ENCODE measurements around the gene UVSSA. TPM values are rescaled to one million over a fixed set of nuclear protein-coding genes. Genes with fewer than 3 reads are reported as not detected.
A peak's percentile ranks its signal among the peaks of the same experiment; 100 is the strongest.

UVSSA gene
- total RNA-seq, 1 donor from 2014 or later = 32.4 TPM

DNA sequence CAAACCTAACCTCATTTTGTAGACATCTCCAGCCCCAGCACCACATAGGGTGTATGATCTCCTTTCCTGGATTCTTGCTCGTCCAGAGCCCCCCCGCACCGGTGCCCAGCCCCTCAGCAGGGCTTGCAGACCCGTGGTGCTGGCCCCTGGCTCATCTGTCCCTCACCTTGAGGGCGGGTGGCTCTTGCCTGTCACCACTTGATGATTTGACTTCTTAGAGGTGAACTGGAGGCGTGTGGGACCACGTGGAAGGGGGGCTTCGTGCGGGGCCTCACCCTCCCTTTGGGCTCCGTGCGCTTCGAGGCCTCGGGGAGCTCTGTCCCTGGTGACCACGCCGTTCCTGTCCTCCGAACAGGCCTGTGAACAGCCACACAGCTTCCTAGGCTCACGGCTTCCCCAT lies 15.5 kb downstream of the UVSSA start:
- Mint-ChIP-seq H3K27ac (no peak overlapping the region), H3K9me3 (no peaks in the 10 kb centered on the region), H3K27me3 (no peaks in the 10 kb centered on the region), H3K36me3 (no peaks in the 10 kb centered on the region), H3K4me3 (no peak overlapping the region), H3K4me1 (ENCODE audit: unreplicated experiment) (no peaks in the 10 kb centered on the region)
- no peak for DNase-seq (ENCODE audit: extremely low spot score, unreplicated experiment)
- TF ChIP-seq, protein P1, sequence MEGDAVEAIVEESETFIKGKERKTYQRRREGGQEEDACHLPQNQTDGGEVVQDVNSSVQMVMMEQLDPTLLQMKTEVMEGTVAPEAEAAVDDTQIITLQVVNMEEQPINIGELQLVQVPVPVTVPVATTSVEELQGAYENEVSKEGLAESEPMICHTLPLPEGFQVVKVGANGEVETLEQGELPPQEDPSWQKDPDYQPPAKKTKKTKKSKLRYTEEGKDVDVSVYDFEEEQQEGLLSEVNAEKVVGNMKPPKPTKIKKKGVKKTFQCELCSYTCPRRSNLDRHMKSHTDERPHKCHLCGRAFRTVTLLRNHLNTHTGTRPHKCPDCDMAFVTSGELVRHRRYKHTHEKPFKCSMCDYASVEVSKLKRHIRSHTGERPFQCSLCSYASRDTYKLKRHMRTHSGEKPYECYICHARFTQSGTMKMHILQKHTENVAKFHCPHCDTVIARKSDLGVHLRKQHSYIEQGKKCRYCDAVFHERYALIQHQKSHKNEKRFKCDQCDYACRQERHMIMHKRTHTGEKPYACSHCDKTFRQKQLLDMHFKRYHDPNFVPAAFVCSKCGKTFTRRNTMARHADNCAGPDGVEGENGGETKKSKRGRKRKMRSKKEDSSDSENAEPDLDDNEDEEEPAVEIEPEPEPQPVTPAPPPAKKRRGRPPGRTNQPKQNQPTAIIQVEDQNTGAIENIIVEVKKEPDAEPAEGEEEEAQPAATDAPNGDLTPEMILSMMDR (conservative IDR thresholded peaks at IDR 0.05) = no peak

DNA sequence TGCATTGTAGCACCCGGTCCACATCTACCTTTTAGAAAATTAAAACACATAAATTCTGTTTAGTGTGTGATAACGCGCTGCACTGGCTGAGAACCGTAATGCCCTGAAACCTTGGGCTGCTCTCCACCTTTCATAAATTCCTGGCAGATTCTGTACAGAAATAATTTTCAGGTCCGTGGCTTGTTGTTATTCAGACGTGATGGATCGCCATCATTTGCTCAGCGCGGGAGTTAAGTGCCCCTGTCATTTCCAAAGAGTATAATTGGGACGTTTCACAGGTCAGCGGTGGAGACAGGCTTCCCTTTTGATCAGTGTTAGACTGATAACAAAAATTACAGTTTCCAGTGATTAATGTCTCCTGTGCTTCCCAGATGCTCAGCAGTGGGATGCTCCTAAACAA lies 16.5 kb downstream of the UVSSA start:
- Mint-ChIP-seq H3K4me3 (no peak overlapping the region), H3K27ac (peak overlapping the region; percentile 6), H3K36me3 (no peaks in the 10 kb centered on the region), H3K27me3 (no peaks in the 10 kb centered on the region), H3K4me1 (ENCODE audit: unreplicated experiment) (no peaks in the 10 kb centered on the region), H3K9me3 (no peaks in the 10 kb centered on the region)
- DNase-seq (ENCODE audit: extremely low spot score, unreplicated experiment) = no peak
- TF ChIP-seq, protein P1 (conservative IDR thresholded peaks at IDR 0.05) = no peak

DNA sequence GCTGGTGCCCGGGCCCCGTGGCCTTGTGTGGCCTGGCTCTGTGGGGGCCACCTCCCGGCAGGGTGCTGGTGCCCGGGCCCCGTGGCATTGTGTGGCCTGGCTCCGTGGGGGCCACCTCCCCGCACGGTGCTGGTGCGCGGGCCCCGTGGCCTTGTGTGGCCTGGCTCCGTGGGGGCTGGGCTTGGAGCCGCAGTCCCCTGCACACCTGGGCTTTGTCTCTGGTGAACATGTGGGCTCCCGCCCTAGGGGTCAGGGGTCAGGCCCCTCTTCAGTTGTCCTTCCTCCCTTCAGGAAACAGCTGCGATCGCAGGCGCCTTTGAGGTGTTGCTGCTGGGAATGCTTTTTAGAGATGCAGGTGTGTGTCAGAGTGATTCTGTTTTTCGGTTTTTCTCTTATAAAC lies 17.2 kb downstream of the UVSSA start:
- Mint-ChIP-seq H3K36me3 (no peaks in the 10 kb centered on the region), H3K9me3 (no peaks in the 10 kb centered on the region)

DNA sequence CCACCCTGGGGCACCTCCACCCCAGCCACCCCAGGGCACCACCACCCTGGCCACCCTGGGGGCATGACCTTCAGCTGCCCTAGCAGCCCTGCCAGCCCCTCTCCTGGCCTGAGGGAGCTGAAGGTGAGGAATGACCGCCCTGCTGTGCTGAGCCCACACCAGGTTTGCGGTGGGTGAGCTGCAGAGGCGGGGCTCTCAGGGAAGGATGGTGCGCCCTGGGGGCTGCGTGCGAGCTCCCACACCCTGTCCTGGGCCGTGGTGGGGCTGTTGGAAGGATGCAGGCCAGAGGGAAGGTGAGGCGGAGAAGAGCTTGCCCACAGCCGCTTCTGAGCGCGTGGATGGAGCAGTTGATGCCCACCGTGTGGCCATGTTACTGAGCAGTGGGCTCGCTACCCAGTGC lies 17.7 kb downstream of the UVSSA start:
- Mint-ChIP-seq H3K4me1 (ENCODE audit: unreplicated experiment) (peaks cover 5% of the 10 kb centered on the region), H3K36me3 (peaks cover 4% of the 10 kb centered on the region), H3K27me3 (no peaks in the 10 kb centered on the region), H3K4me3 (no peak overlapping the region), H3K27ac (no peak overlapping the region), H3K9me3 (no peaks in the 10 kb centered on the region)
- no peak for DNase-seq (ENCODE audit: extremely low spot score, unreplicated experiment)
- TF ChIP-seq, protein P1 (conservative IDR thresholded peaks at IDR 0.05) = no peak

More for the DNA sequence above, 17.2 kb downstream of the UVSSA start:
- no peak overlapping the region for H3K4me3 Mint-ChIP-seq
- TF ChIP-seq, protein P1 (conservative IDR thresholded peaks at IDR 0.05) = no peak
- H3K27me3 Mint-ChIP-seq = no peaks in the 10 kb centered on the region
- no peak for DNase-seq (ENCODE audit: extremely low spot score, unreplicated experiment)
- no peaks in the 10 kb centered on the region for H3K4me1 Mint-ChIP-seq (ENCODE audit: unreplicated experiment)
- no peak overlapping the region for H3K27ac Mint-ChIP-seq

DNA sequence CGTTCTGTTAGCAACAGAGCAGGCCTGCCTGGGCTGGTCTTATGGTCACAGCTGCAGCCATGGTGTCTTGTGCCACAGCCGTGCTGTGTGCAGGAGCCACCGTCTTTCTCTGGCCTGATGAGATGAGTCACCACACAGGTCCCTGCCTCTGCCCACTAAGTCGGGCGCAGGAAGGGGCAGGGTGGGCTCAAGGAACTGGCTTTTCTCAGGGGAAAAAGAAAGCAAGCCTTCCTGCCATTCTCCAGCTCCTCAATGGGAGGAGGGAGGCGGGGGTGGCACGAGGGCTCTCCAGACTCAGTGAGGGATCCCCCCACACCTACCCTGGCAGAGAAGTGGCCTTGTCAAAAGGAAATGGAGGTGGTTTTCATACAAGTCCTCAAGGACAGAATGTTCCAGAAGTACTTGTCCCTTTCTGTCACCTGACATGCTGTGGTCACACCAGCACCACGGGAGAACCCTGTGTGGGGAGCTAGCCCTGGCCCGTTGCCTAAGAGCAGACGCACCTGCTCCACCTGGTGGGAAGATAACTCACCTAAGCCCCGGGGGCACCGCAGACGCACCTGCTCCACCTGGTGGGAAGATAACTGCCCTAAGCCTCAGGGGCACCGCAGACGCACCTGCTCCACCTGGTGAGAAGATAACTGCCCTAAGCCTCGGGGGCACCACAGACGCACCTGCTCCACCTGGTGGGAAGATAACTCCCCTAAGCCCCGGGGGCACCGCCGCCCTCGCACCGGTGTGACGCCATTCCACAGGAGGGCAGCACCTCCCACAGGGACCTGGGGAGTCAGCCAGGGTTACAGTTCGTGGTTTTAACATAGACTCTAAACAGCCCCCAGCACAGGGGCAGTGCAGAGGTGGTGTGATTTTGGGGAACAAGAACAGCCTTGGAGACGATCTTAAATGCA lies 18.5 kb downstream of the UVSSA start:
- Mint-ChIP-seq H3K36me3 (peaks cover 5% of the 10 kb centered on the region), H3K4me3 (no peak overlapping the region), H3K9me3 (no peaks in the 10 kb centered on the region), H3K4me1 (ENCODE audit: unreplicated experiment) (peaks cover 6% of the 10 kb centered on the region), H3K27ac (no peak overlapping the region), H3K27me3 (no peaks in the 10 kb centered on the region)
- TF ChIP-seq, protein P1 (conservative IDR thresholded peaks at IDR 0.05) = no peak
- DNase-seq (ENCODE audit: extremely low spot score, unreplicated experiment) = no peak

All from type B pancreatic cell (in vitro differentiated cells).